HG03469 (cell line): Measurements from ENCODE around the gene OR5D14.

Source experiments
- ATAC-seq: cut with Tn5 transposase; IDR thresholded peaks from one replicate; pipeline ENCODE4 v1.9.1; 2021; ENCODE audit warnings: mild to moderate bottlenecking, moderate library complexity, moderate number of reproducible peaks; ENCODE audit not compliant: unreplicated experiment

OR5D14 gene

GRCh38 chr11:55795256-55795655 lies at the start of gene OR5D14:
Gene OR5D14 (plus strand): TSS chr11:55795556. CDS start chr11:55795556, 0 bp downstream.
- ATAC-seq, result no peak

GRCh38 chr11:55773138-55773537 lies 22.2 kb upstream of the OR5D14 start, which contains the start of gene OR5D13:
Gene OR5D13 (plus strand): TSS chr11:55773438. CDS start chr11:55773438, 0 bp downstream.
- ATAC-seq, result no peak

GRCh38 chr11:55791606-55792005 lies 3.8 kb upstream of the OR5D14 start:
- ATAC-seq, result no peak

- no peak for ATAC-seq
These were observed 2.0 kb upstream of the OR5D14 start for GRCh38 chr11:55793321-55793720.

GRCh38 chr11:55806248-55806647 lies 10.9 kb downstream of the OR5D14 start:
- ATAC-seq, result no peak

- ATAC-seq, result no peak
These were observed 15.7 kb downstream of the OR5D14 start, which contains the start of gene OR5L1 for GRCh38 chr11:55811067-55811466. Gene OR5L1 (plus strand): TSS chr11:55811367. CDS start chr11:55811467, 100 bp downstream.

- ATAC-seq, result no peak
These were observed 24.0 kb downstream of the OR5D14 start, which contains the start of gene OR5D18 for GRCh38 chr11:55819330-55819729. Gene OR5D18 (plus strand): TSS chr11:55819630. CDS start chr11:55819630, 0 bp downstream.

GRCh38 chr11:55826919-55827318 lies 31.6 kb downstream of the OR5D14 start, which contains the start of gene OR5L2:
Gene OR5L2 (plus strand): TSS chr11:55827219. CDS start chr11:55827219, 0 bp downstream.
- no peak for ATAC-seq

GRCh38 chr11:55838452-55838851 lies 43.1 kb downstream of the OR5D14 start, which contains the start of gene OR5D16:
Gene OR5D16 (plus strand): TSS chr11:55838752. CDS start chr11:55838752, 0 bp downstream.
- ATAC-seq, result no peak
